ENCODE measurements around the gene HSPD1.

DNA sequence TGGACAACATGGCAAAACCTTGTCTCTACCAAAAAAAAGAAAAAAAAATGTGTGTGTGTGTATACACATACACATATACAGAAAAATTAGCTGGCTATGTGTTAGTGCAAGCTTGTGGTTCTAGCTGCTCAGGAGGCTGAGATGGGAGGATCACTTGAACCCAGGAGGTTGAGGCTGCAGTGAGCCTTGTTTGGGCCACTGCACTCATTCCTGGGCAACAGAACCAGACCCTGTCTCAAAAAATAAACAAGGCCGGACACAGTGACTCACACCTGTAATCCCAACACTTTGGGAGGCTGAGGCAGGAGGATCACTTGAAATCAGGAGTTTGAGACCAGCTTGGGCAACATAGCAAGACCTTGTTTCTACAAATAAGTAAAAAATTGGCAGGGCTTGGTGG is 44.2 kb downstream of the HSPD1 start:
- TF ChIP-seq, protein P1, sequence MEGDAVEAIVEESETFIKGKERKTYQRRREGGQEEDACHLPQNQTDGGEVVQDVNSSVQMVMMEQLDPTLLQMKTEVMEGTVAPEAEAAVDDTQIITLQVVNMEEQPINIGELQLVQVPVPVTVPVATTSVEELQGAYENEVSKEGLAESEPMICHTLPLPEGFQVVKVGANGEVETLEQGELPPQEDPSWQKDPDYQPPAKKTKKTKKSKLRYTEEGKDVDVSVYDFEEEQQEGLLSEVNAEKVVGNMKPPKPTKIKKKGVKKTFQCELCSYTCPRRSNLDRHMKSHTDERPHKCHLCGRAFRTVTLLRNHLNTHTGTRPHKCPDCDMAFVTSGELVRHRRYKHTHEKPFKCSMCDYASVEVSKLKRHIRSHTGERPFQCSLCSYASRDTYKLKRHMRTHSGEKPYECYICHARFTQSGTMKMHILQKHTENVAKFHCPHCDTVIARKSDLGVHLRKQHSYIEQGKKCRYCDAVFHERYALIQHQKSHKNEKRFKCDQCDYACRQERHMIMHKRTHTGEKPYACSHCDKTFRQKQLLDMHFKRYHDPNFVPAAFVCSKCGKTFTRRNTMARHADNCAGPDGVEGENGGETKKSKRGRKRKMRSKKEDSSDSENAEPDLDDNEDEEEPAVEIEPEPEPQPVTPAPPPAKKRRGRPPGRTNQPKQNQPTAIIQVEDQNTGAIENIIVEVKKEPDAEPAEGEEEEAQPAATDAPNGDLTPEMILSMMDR (conservative IDR thresholded peaks at IDR 0.05; ENCODE audit: low read length) = no peak
- no peak for TF ChIP-seq EZH2phosphoT487 (IDR thresholded peaks at IDR 0.05; ENCODE audit: borderline replicate concordance)

Data from Loucy (cell line).